Suprapubic skin (tissue), 4 donors: Measurements from ENCODE around the gene PROZ.

ENCODE experiments used
- CTCF ChIP-seq, 2 donors: fragments of 200-600 bp in 1 of 2; fragments of 450-650 bp in 1 of 2; sonication (generic) in 1 of 2; IDR thresholded peaks; one replicate each; pipeline ENCODE4 v1.5.1; 2016 to 2019; ENCODE audit warnings: antibody characterized with exemption in 2 of 2, mild to moderate bottlenecking in 1 of 2, moderate library complexity in 1 of 2
- EP300 ChIP-seq: sonication (generic); formaldehyde crosslinking; IDR thresholded peaks from one replicate; pipeline ENCODE4 v1.6.1; 2017; ENCODE audit warnings: antibody characterized with exemption
- POLR2AphosphoS5 ChIP-seq, 3 donors: sonication (generic); formaldehyde crosslinking; IDR thresholded peaks; one replicate each; pipeline ENCODE4 v1.6.1; 2017; ENCODE audit warnings: antibody characterized with exemption in 3 of 3

- TF ChIP-seq CTCF (IDR thresholded peaks at IDR 0.05) (no peak), POLR2AphosphoS5 (IDR thresholded peaks at IDR 0.05) (no peak), EP300 (no peak)
Observed at GRCh38 chr13:113151745-113152690, 6.4 kb upstream of the PROZ start.
